Endothelial cell of umbilical vein (primary cell): Measurements from ENCODE around the gene ATP8B2. TPM values are rescaled to one million over a fixed set of nuclear protein-coding genes. Genes with fewer than 3 reads are reported as not detected.

Experiments
- BruUV-seq: library from RNA; stranded (reverse); fragments of 400-500 nt; replicated peaks from 2 replicates; lab custom pipeline; 2021; lab: Mats Ljungman, UMichigan
- CTCF ChIA-PET: fragments of 300-600, 350-600 bp; sonication (Branson Sonifier 250); formaldehyde crosslinking; loops from one replicate; lab custom pipeline; 2021; ENCODE audit warnings: antibody characterized with exemption, inconsistent platforms; lab: Charles Lee
- POLR2A ChIA-PET: fragments of 300-600, 350-600 bp; sonication (Branson Sonifier 250); formaldehyde crosslinking; loops from one replicate; lab custom pipeline; 2021; ENCODE audit warnings: antibody characterized with exemption, inconsistent platforms; lab: Charles Lee
- DNase-seq: peaks from one replicate; pipeline ENCODE4 v3.0.0-alpha.2; 2011; ENCODE audit warnings: low read depth, low spot score
- FAIRE-seq: peaks from 2 replicates; lab custom pipeline; 2011; peaks lifted over from hg19 to GRCh38; lab: Jason Lieb, UNC
- H2AFZ ChIP-seq: 2 replicates; pipeline ENCODE4 v1.6.0; 2012; ENCODE audit warnings: low read depth, low read length, control low read depth, inconsistent platforms
- H3K27ac ChIP-seq: 2 replicates; pipeline ENCODE4 v1.5.1; 2011; ENCODE audit warnings: low read depth, mild to moderate bottlenecking, control low read depth, low read length, moderate library complexity; ENCODE audit not compliant: insufficient read depth
- H3K27me3 ChIP-seq, 2 experiments: 2 replicates each; pipeline versions ENCODE4 v1.6.0 to v1.6.1; 2011; ENCODE audit warnings: low read length in 2 of 2, mixed read lengths in 1 of 2; ENCODE audit not compliant: control insufficient read depth in 2 of 2, insufficient read depth in 2 of 2
- H3K36me3 ChIP-seq, 2 experiments: 2 replicates in 1 of 2; 3 replicates in 1 of 2; pipeline ENCODE4 v1.5.1; 2011; ENCODE audit warnings: low read length in 2 of 2, mild to moderate bottlenecking in 1 of 2, moderate library complexity in 1 of 2; ENCODE audit not compliant: control insufficient read depth in 2 of 2, insufficient read depth in 2 of 2; ENCODE audit errors: extremely low read depth in 1 of 2
- H3K4me1 ChIP-seq: 3 replicates; pipeline ENCODE4 v1.5.1; 2011; ENCODE audit warnings: mild to moderate bottlenecking, low read length; ENCODE audit not compliant: control insufficient read depth, insufficient read depth; ENCODE audit errors: extremely low read depth
- H3K4me2 ChIP-seq: 2 replicates; pipeline ENCODE4 v1.6.1; 2011; ENCODE audit warnings: low read length, control low read depth, mixed read lengths; ENCODE audit not compliant: insufficient read depth
- H3K4me3 ChIP-seq, 3 experiments: fragments of 200-600 bp in 1 of 3; sonication (generic), shearing (Covaris generic) in 1 of 3; replicated peaks in 1 of 3; 2 replicates each; pipeline ENCODE4 v1.5.1; 2011 to 2016; ENCODE audit warnings: control low read depth in 3 of 3, low read length in 3 of 3, mild to moderate bottlenecking in 2 of 3, inconsistent platforms in 1 of 3, low read depth in 1 of 3, moderate library complexity in 1 of 3; ENCODE audit not compliant: insufficient read depth in 1 of 3
- H3K79me2 ChIP-seq: 2 replicates; pipeline ENCODE4 v1.6.0; 2012; ENCODE audit warnings: low read length, inconsistent platforms; ENCODE audit not compliant: control insufficient read depth, insufficient read depth
- H3K9ac ChIP-seq: replicated peaks from 2 replicates; pipeline ENCODE3; 2011; ENCODE audit warnings: low read length, control low read depth; ENCODE audit not compliant: insufficient read depth; ENCODE audit errors: extremely low read depth
- H3K9me1 ChIP-seq: replicated peaks from 3 replicates; pipeline ENCODE4 v1.6.0; 2011; ENCODE audit warnings: mild to moderate bottlenecking, low read length; ENCODE audit not compliant: control insufficient read depth, insufficient read depth; ENCODE audit errors: extremely low read depth
- H3K9me3 ChIP-seq: replicated peaks from 2 replicates; pipeline ENCODE4 v1.5.1; 2012; ENCODE audit warnings: low read length, inconsistent platforms; ENCODE audit not compliant: control insufficient read depth, insufficient read depth
- H4K20me1 ChIP-seq: replicated peaks from 2 replicates; pipeline ENCODE3; 2011; ENCODE audit warnings: mild to moderate bottlenecking, low read length; ENCODE audit not compliant: control insufficient read depth, insufficient read depth; ENCODE audit errors: extremely low read depth
- CTCF ChIP-seq, 2 donors: IDR thresholded peaks; 1 replicate in 1 of 2; 2 replicates in 1 of 2; pipeline ENCODE4 v1.5.1; 2011; ENCODE audit warnings: low read length in 2 of 2, mild to moderate bottlenecking in 2 of 2, moderate library complexity in 2 of 2, control low read depth in 1 of 2, inconsistent platforms in 1 of 2, low read depth in 1 of 2; ENCODE audit not compliant: insufficient read depth in 1 of 2; ENCODE audit errors: extremely low read depth in 1 of 2
- EZH2 ChIP-seq: IDR thresholded peaks from 2 replicates; pipeline ENCODE4 v1.6.1; 2012; ENCODE audit warnings: borderline replicate concordance, low read depth, mild to moderate bottlenecking, moderate library complexity, low read length, inconsistent platforms; ENCODE audit not compliant: severe bottlenecking
- FOS ChIP-seq: IDR thresholded peaks from 2 replicates; pipeline ENCODE4 v1.6.1; 2011; ENCODE audit warnings: mild to moderate bottlenecking, low read length, moderate library complexity, borderline replicate concordance; ENCODE audit not compliant: insufficient read depth
- GATA2 ChIP-seq: IDR thresholded peaks from 2 replicates; pipeline ENCODE4 v1.7.0; 2011; ENCODE audit warnings: low read depth, mild to moderate bottlenecking, moderate library complexity, mixed read lengths, low read length; ENCODE audit not compliant: insufficient read length, insufficient read depth
- JUN ChIP-seq: IDR thresholded peaks from 2 replicates; pipeline ENCODE4 v1.6.1; 2011; ENCODE audit warnings: borderline replicate concordance, low read depth; ENCODE audit not compliant: insufficient read length, insufficient read depth
- MAX ChIP-seq: IDR thresholded peaks from 2 replicates; pipeline ENCODE4 v1.6.1; 2011; ENCODE audit not compliant: insufficient read depth, insufficient read length
- MYC ChIP-seq: IDR thresholded peaks from one replicate; pipeline ENCODE4 v1.6.1; 2011; ENCODE audit warnings: mild to moderate bottlenecking, low read depth, low read length
- POLR2A ChIP-seq: IDR thresholded peaks from 2 replicates; pipeline ENCODE4 v1.6.1; 2012; ENCODE audit warnings: low read depth, mild to moderate bottlenecking, control low read depth, low read length
- POLR2AphosphoS5 ChIP-seq: IDR thresholded peaks from 2 replicates; pipeline ENCODE4 v1.6.1; 2012; ENCODE audit warnings: low read depth, mild to moderate bottlenecking, control low read depth, low read length, moderate library complexity; ENCODE audit not compliant: insufficient read depth
- dilution Hi-C: fragments of 300-500 bp; cut with MboI; formaldehyde crosslinking; loops from one replicate; pipeline ENCODE4 v1.15.0; 2019; ENCODE audit warnings: low sequenced_read_pairs; ENCODE audit not compliant: extremely low pct_ligation_motif_present
- intact Hi-C: fragments of 100-400 bp; cut with micrococcal nuclease; formaldehyde crosslinking; loops from one replicate; pipeline ENCODE4 v1.10.0; 2022
- polyA plus RNA-seq, 4 experiments: library from polyadenylated mRNA; depleted of rRNA in 3 of 4; stranded (reverse) in 3 of 4; unstranded in 1 of 4; fragments of >200 nt; gene quantifications; 2 replicates each; pipeline versions ENCODE4 v1.2.1 to v1.2.3, GENCODE V29; 2011 to 2012; ENCODE audit warnings: missing spikeins in 1 of 4
- total RNA-seq: library from RNA; stranded (reverse); gene quantifications from 2 replicates; pipeline ENCODE4 v1.2.3, GENCODE V29; 2021

Gene ATP8B2
- total and polyA plus RNA-seq, 2 donors (not counting 3 experiments of a cell fraction or from before 2014, with no cell fraction given) = 64.7 to 72.8 TPM

- ChIA-PET CTCF (interaction anchor here (0.6 to 7.8 kb wide), 3 partner anchors 11 to 134 kb away, joined by 3 to 210 read pairs (median 4); no protein-coding TSS in a partner anchor), POLR2A (no interaction called here)
- intact Hi-C loops = no loop called here
- Histone ChIP-seq H3K4me3 (no peak overlapping the region), H3K9ac (no peak overlapping the region), H3K27ac (no peak overlapping the region), H4K20me1 (no peaks in the 10 kb centered on the region), H3K27me3 (peaks cover 0 to 8% of the 10 kb centered on the region in 2 experiments), H3K4me1 (peaks cover 20% of the 10 kb centered on the region), H3K79me2 (peaks cover 4% of the 10 kb centered on the region), H3K36me3 (no peaks in the 10 kb centered on the region), H2AFZ (no peak overlapping the region), H3K9me3 (no peaks in the 10 kb centered on the region), H3K9me1 (no peaks in the 10 kb centered on the region), H3K4me2 (no peak overlapping the region)
- no peak for DNase-seq
- FAIRE-seq = no peak
- dilution Hi-C loops = no loop called here
- TF ChIP-seq JUN (no peak), CTCF (IDR thresholded peaks at IDR 0.05; ENCODE audit: extremely low read depth in 1 of 2, insufficient read depth in 1 of 2, low read depth in 1 of 2, low read length in 2 of 2) (no peak), MYC (no peak), MAX (no peak), FOS (no peak), POLR2AphosphoS5 (no peak), GATA2 (no peak), EZH2 (no peak), POLR2A (no peak)
- no TSS peak for BruUV-seq
Observed at GRCh38 chr1:154323493-154323892, 1.8 kb upstream of the ATP8B2 start.
